Suprapubic skin (tissue), 4 donors: ENCODE measurements around the gene FBXL13. TPM values are rescaled to one million over a fixed set of nuclear protein-coding genes. Genes with fewer than 3 reads are reported as not detected.

Source experiments
- DNase-seq, 2 donors: peaks; one replicate each; pipeline ENCODE4 v3.0.0-alpha.2; 2019; ENCODE audit warnings: low spot score in 2 of 2
- H3K27ac ChIP-seq: fragments of 200-600 bp; sonication (generic); one replicate; pipeline ENCODE4 v1.5.1; 2019
- H3K27me3 ChIP-seq: fragments of 200-600 bp; sonication (generic); one replicate; pipeline ENCODE4 v1.5.1; 2019
- H3K36me3 ChIP-seq: fragments of 200-600 bp; sonication (generic); one replicate; pipeline ENCODE4 v1.5.1; 2019
- H3K4me1 ChIP-seq: fragments of 200-600 bp; sonication (generic); one replicate; pipeline ENCODE4 v1.5.1; 2019
- H3K4me3 ChIP-seq: fragments of 200-600 bp; sonication (generic); one replicate; pipeline ENCODE4 v1.5.1; 2019; ENCODE audit warnings: mild to moderate bottlenecking
- H3K9me3 ChIP-seq: fragments of 200-600 bp; sonication (generic); one replicate; pipeline ENCODE4 v1.5.1; 2019
- CTCF ChIP-seq, 2 donors: fragments of 200-600 bp in 1 of 2; fragments of 450-650 bp in 1 of 2; sonication (generic) in 1 of 2; IDR thresholded peaks; one replicate each; pipeline ENCODE4 v1.5.1; 2016 to 2019; ENCODE audit warnings: antibody characterized with exemption in 2 of 2, mild to moderate bottlenecking in 1 of 2, moderate library complexity in 1 of 2
- EP300 ChIP-seq: sonication (generic); formaldehyde crosslinking; IDR thresholded peaks from one replicate; pipeline ENCODE4 v1.6.1; 2017; ENCODE audit warnings: antibody characterized with exemption
- POLR2A ChIP-seq, 2 donors: fragments of 450-650 bp; IDR thresholded peaks; one replicate each; pipeline ENCODE4 v1.6.1; 2017; ENCODE audit warnings: antibody characterized with exemption in 2 of 2, mild to moderate bottlenecking in 2 of 2, moderate library complexity in 2 of 2
- POLR2AphosphoS5 ChIP-seq, 3 donors: sonication (generic); formaldehyde crosslinking; IDR thresholded peaks; one replicate each; pipeline ENCODE4 v1.6.1; 2017; ENCODE audit warnings: antibody characterized with exemption in 3 of 3
- WGBS: methylation state at CpG from one replicate; pipeline ENCODE4 v1.1.5; 2018; 5-methylcytosine and 5-hydroxymethylcytosine counted together
- total RNA-seq, 4 donors: library from RNA; depleted of rRNA; stranded (reverse); fragments of >200 nt; gene quantifications; one replicate each; pipeline ENCODE4 v1.1.0, GENCODE V29; 2016

Gene FBXL13
- total RNA-seq, 4 donors from 2014 or later = 0.30 to 1.4 (median 0.81) TPM

- 48% methylated on average over 5 of the region's 5 CpGs for WGBS
Measured at GRCh38 chr7:102925976-102926782, 148.4 kb downstream of the FBXL13 start.

GRCh38 chr7:102918845-102919244 lies 155.8 kb downstream of the FBXL13 start:
- 58% methylated on average over 1 of the region's 1 CpG for WGBS
- peaks cover 13% of the 10 kb centered on the region for H3K4me1 ChIP-seq
- H3K27me3 ChIP-seq = no peaks in the 10 kb centered on the region
- H3K9me3 ChIP-seq = no peaks in the 10 kb centered on the region
- no peaks in the 10 kb centered on the region for H3K36me3 ChIP-seq
- no peak for DNase-seq
- H3K4me3 ChIP-seq = no peak overlapping the region
- TF ChIP-seq EP300 (no peak), CTCF (IDR thresholded peaks at IDR 0.05) (no peak), POLR2A (IDR thresholded peaks at IDR 0.05) (no peak), POLR2AphosphoS5 (IDR thresholded peaks at IDR 0.05) (no peak)
- no peak overlapping the region for H3K27ac ChIP-seq

More at GRCh38 chr7:102925976-102926782, 148.4 kb downstream of the FBXL13 start:
- Histone ChIP-seq H3K9me3 (no peaks in the 10 kb centered on the region), H3K27ac (no peak overlapping the region), H3K4me3 (no peak overlapping the region), H3K27me3 (no peaks in the 10 kb centered on the region), H3K4me1 (no peaks in the 10 kb centered on the region), H3K36me3 (no peaks in the 10 kb centered on the region)
- no peak for DNase-seq
- TF ChIP-seq POLR2A (IDR thresholded peaks at IDR 0.05) (no peak), POLR2AphosphoS5 (IDR thresholded peaks at IDR 0.05) (no peak), EP300 (no peak), CTCF (IDR thresholded peaks at IDR 0.05) (no peak)

GRCh38 chr7:102917436-102918353 lies 156.9 kb downstream of the FBXL13 start:
- Histone ChIP-seq H3K36me3 (no peaks in the 10 kb centered on the region), H3K4me3 (no peak overlapping the region), H3K4me1 (peaks cover 13% of the 10 kb centered on the region), H3K27ac (no peak overlapping the region), H3K27me3 (no peaks in the 10 kb centered on the region), H3K9me3 (no peaks in the 10 kb centered on the region)
- DNase-seq = no peak
- no peak for TF ChIP-seq CTCF (IDR thresholded peaks at IDR 0.05)
- no peak for TF ChIP-seq POLR2AphosphoS5 (IDR thresholded peaks at IDR 0.05)
- no peak for TF ChIP-seq EP300
- no peak for TF ChIP-seq POLR2A (IDR thresholded peaks at IDR 0.05)
- WGBS = 72% methylated on average over 5 of the region's 5 CpGs

GRCh38 chr7:102916881-102917280 lies 157.7 kb downstream of the FBXL13 start:
- no peak for DNase-seq
- Histone ChIP-seq H3K4me1 (peaks cover 13% of the 10 kb centered on the region), H3K36me3 (no peaks in the 10 kb centered on the region), H3K4me3 (no peak overlapping the region), H3K27ac (no peak overlapping the region), H3K27me3 (no peaks in the 10 kb centered on the region), H3K9me3 (no peaks in the 10 kb centered on the region)
- no peak for TF ChIP-seq POLR2AphosphoS5 (IDR thresholded peaks at IDR 0.05)
- TF ChIP-seq POLR2A (IDR thresholded peaks at IDR 0.05) = no peak
- TF ChIP-seq EP300 = no peak
- TF ChIP-seq CTCF (IDR thresholded peaks at IDR 0.05) = no peak

GRCh38 chr7:102916426-102916825 lies 158.2 kb downstream of the FBXL13 start:
- Histone ChIP-seq H3K4me3 (no peak overlapping the region), H3K36me3 (no peaks in the 10 kb centered on the region), H3K27ac (no peak overlapping the region), H3K4me1 (peaks cover 13% of the 10 kb centered on the region), H3K9me3 (no peaks in the 10 kb centered on the region), H3K27me3 (no peaks in the 10 kb centered on the region)
- TF ChIP-seq CTCF (IDR thresholded peaks at IDR 0.05) (no peak), POLR2A (IDR thresholded peaks at IDR 0.05) (no peak), EP300 (no peak), POLR2AphosphoS5 (IDR thresholded peaks at IDR 0.05) (no peak)
- 80% methylated on average over 3 of the region's 3 CpGs for WGBS
- DNase-seq = no peak
